CD14-positive monocyte (primary cell): ENCODE data around the gene PIEZO2. TPM values are rescaled to one million over a fixed set of nuclear protein-coding genes. Genes with fewer than 3 reads are reported as not detected.

Source experiments
- DNase-seq, 3 donors: peaks; one replicate each; pipeline ENCODE4 v3.0.0-alpha.2; 2011 to 2022
- H2AFZ ChIP-seq: 2 replicates; pipeline ENCODE4 v1.6.0; 2012; ENCODE audit warnings: mild to moderate bottlenecking, low read depth, low read length, inconsistent platforms; ENCODE audit not compliant: insufficient read depth, poor library complexity, severe bottlenecking
- H3K27ac ChIP-seq, 2 donors: 1 replicate in 1 of 2; 2 replicates in 1 of 2; pipeline ENCODE4 v1.5.1; 2012 to 2013; ENCODE audit warnings: low read length in 2 of 2, control low read depth in 1 of 2, inconsistent platforms in 1 of 2, low read depth in 1 of 2, mild to moderate bottlenecking in 1 of 2
- H3K27me3 ChIP-seq, 2 donors: one replicate each; pipeline versions ENCODE4 v1.6.0 to v1.6.1; 2011 to 2013; ENCODE audit warnings: low read length in 2 of 2; ENCODE audit not compliant: control insufficient read depth in 2 of 2, insufficient read depth in 2 of 2
- H3K36me3 ChIP-seq, 2 donors: replicated peaks in 1 of 2; 1 replicate in 1 of 2; 2 replicates in 1 of 2; pipeline versions ENCODE4 v1.5.1 to v1.6.1; 2012 to 2013; ENCODE audit warnings: low read length in 2 of 2, control low read depth in 1 of 2, inconsistent platforms in 1 of 2, mild to moderate bottlenecking in 1 of 2; ENCODE audit not compliant: insufficient read depth in 2 of 2, control insufficient read depth in 1 of 2
- H3K4me1 ChIP-seq, 2 donors: 1 replicate in 1 of 2; 2 replicates in 1 of 2; pipeline versions ENCODE4 v1.5.1 to v1.6.1; 2012 to 2013; ENCODE audit warnings: low read length in 2 of 2, control low read depth in 1 of 2, inconsistent platforms in 1 of 2, mild to moderate bottlenecking in 1 of 2, moderate library complexity in 1 of 2; ENCODE audit not compliant: insufficient read depth in 2 of 2, control insufficient read depth in 1 of 2
- H3K4me2 ChIP-seq: replicated peaks from 2 replicates; pipeline ENCODE3; 2012; ENCODE audit warnings: low read length, moderate library complexity, mild to moderate bottlenecking; ENCODE audit not compliant: poor library complexity, severe bottlenecking; ENCODE audit errors: extremely low read depth
- H3K4me3 ChIP-seq, 3 experiments: fragments of 200-600 bp in 1 of 3; sonication (generic) in 1 of 3; replicated peaks in 1 of 3; 1 replicate in 2 of 3; 2 replicates in 1 of 3; pipeline ENCODE4 v1.5.1; 2011 to 2013; ENCODE audit warnings: low read length in 3 of 3, mild to moderate bottlenecking in 3 of 3, control low read depth in 2 of 3, low read depth in 2 of 3, inconsistent platforms in 1 of 3, moderate library complexity in 1 of 3
- H3K79me2 ChIP-seq: 2 replicates; pipeline ENCODE4 v1.6.0; 2012; ENCODE audit warnings: mild to moderate bottlenecking, control low read depth, inconsistent platforms, low read length, moderate library complexity; ENCODE audit not compliant: insufficient read depth
- H3K9ac ChIP-seq: 2 replicates; pipeline ENCODE4 v1.6.0; 2017; ENCODE audit warnings: low read length, mild to moderate bottlenecking; ENCODE audit not compliant: insufficient read depth, poor library complexity, severe bottlenecking
- H3K9me3 ChIP-seq, 2 donors: replicated peaks in 1 of 2; 1 replicate in 1 of 2; 2 replicates in 1 of 2; pipeline versions ENCODE4 v1.5.1 to v1.6.1; 2012 to 2013; ENCODE audit warnings: low read length in 2 of 2, control low read depth in 1 of 2; ENCODE audit not compliant: control insufficient read depth in 1 of 2, insufficient read depth in 1 of 2
- H4K20me1 ChIP-seq: 2 replicates; pipeline ENCODE4 v1.6.0; 2012; ENCODE audit warnings: mild to moderate bottlenecking, low read length, control low read depth, moderate library complexity; ENCODE audit not compliant: insufficient read depth
- H3K27ac Mint-ChIP-seq, 7 donors: one replicate each; pipeline ENCODE4 v1.8.0; 2020; ENCODE audit warnings: mild to moderate bottlenecking in 7 of 7, mixed read lengths in 7 of 7, moderate library complexity in 6 of 7, inconsistent platforms in 2 of 7
- H3K27me3 Mint-ChIP-seq, 3 donors: one replicate each; pipeline ENCODE4 v1.8.0; 2021 to 2022; ENCODE audit warnings: low read depth in 3 of 3, mild to moderate bottlenecking in 3 of 3, mixed read lengths in 3 of 3, moderate library complexity in 3 of 3, inconsistent platforms in 1 of 3
- H3K36me3 Mint-ChIP-seq, 2 donors: one replicate each; pipeline ENCODE4 v1.8.0; 2020; ENCODE audit warnings: mixed read lengths in 2 of 2, inconsistent platforms in 1 of 2, mild to moderate bottlenecking in 1 of 2
- H3K4me1 Mint-ChIP-seq: one replicate; pipeline ENCODE4 v1.8.0; 2020; ENCODE audit warnings: mild to moderate bottlenecking, mixed read lengths
- H3K4me3 Mint-ChIP-seq, 2 donors: one replicate each; pipeline ENCODE4 v1.8.0; 2020; ENCODE audit warnings: mild to moderate bottlenecking in 2 of 2, mixed read lengths in 2 of 2, moderate library complexity in 1 of 2
- H3K9me3 Mint-ChIP-seq, 7 donors: one replicate each; pipeline ENCODE4 v1.8.0; 2020 to 2022; ENCODE audit warnings: mixed read lengths in 7 of 7, mild to moderate bottlenecking in 6 of 7, moderate library complexity in 6 of 7, inconsistent platforms in 2 of 7
- CTCF ChIP-seq: fragments of 200-600 bp; IDR thresholded peaks from one replicate; pipeline ENCODE4 v1.8.0; 2022; ENCODE audit warnings: antibody characterized with exemption, mild to moderate bottlenecking
- WGBS: methylation state at CpG from one replicate; pipeline ENCODE4 v1.1.5; 2013; ENCODE audit warnings: missing lambda C conversion rate; ENCODE audit not compliant: insufficient coverage; 5-methylcytosine and 5-hydroxymethylcytosine counted together
- intact Hi-C, 2 donors: fragments of 100-400 bp; cut with micrococcal nuclease; formaldehyde crosslinking; loops; one replicate each; pipeline versions ENCODE4 v1.15.0 to v1.15.1; 2023
- polyA plus RNA-seq, 3 donors: library from polyadenylated mRNA; depleted of rRNA in 1 of 3; unstranded in 2 of 3; stranded (reverse) in 1 of 3; fragments of 300-500 nt in 2 of 3; fragments of >200 nt in 1 of 3; fragmentation: Illumina TruSeq in 2 of 3; gene quantifications; 1 replicate in 2 of 3; 2 replicates in 1 of 3; pipeline ENCODE4 v1.2.3, GENCODE V29; 2012 to 2021

PIEZO2 gene
- polyA plus RNA-seq, 3 donors, result not detected

- Histone ChIP-seq H2AFZ (peak overlapping the region; percentile 22), H3K27me3 (no peaks in the 10 kb centered on the region), H3K4me1 (peaks cover 13 to 27% of the 10 kb centered on the region in 2 donors), H3K27ac (no peak overlapping the region), H3K9ac (no peak overlapping the region), H3K4me2 (no peak overlapping the region), H3K4me3 (no peak overlapping the region), H3K79me2 (no peaks in the 10 kb centered on the region), H4K20me1 (no peaks in the 10 kb centered on the region), H3K9me3 (no peaks in the 10 kb centered on the region), H3K36me3 (no peaks in the 10 kb centered on the region)
- Mint-ChIP-seq H3K4me1 (peaks cover 23% of the 10 kb centered on the region), H3K4me3 (no peak overlapping the region), H3K36me3 (no peaks in the 10 kb centered on the region), H3K27me3 (peaks cover 2 to 11% (median 6%) of the 10 kb centered on the region in 3 donors), H3K27ac (no peak overlapping the region), H3K9me3 (peaks cover 0 to 3% (median 0%) of the 10 kb centered on the region in 7 donors)
- 74% methylated on average over 4 of the region's 7 CpGs for WGBS
- DNase-seq, result peak in 1 of 3 donors; percentile 5
- intact Hi-C loops, result loop anchor here in 1 of 2 donors (5.0 kb wide), 1 partner anchor 258 kb away; no protein-coding TSS in a partner anchor
- no peak for TF ChIP-seq CTCF
These were observed 364.7 kb downstream of the PIEZO2 start for GRCh38 chr18:10784596-10785202.

- no peaks in the 10 kb centered on the region for H3K27me3 ChIP-seq
- intact Hi-C loops, result no loop called here
- peaks cover 0 to 3% (median 0%) of the 10 kb centered on the region in 7 donors for H3K9me3 Mint-ChIP-seq
- TF ChIP-seq CTCF, result no peak
- H3K4me2 ChIP-seq, result no peak overlapping the region
- H2AFZ ChIP-seq, result no peak overlapping the region
- no peak for DNase-seq
- H3K9me3 ChIP-seq, result no peaks in the 10 kb centered on the region
- H3K27ac Mint-ChIP-seq, result no peak overlapping the region
- H4K20me1 ChIP-seq, result no peaks in the 10 kb centered on the region
- H3K4me3 ChIP-seq, result no peak overlapping the region
- H3K4me1 Mint-ChIP-seq, result peaks cover 18% of the 10 kb centered on the region
- no peak overlapping the region for H3K4me3 Mint-ChIP-seq
- H3K36me3 ChIP-seq, result no peaks in the 10 kb centered on the region
- H3K27me3 Mint-ChIP-seq, result peaks cover 2 to 11% (median 6%) of the 10 kb centered on the region in 3 donors
- H3K27ac ChIP-seq, result no peak overlapping the region
- 100% methylated on average over 1 of the region's 5 CpGs for WGBS
- no peaks in the 10 kb centered on the region for H3K36me3 Mint-ChIP-seq
- H3K79me2 ChIP-seq, result no peaks in the 10 kb centered on the region
- H3K9ac ChIP-seq, result no peak overlapping the region
- H3K4me1 ChIP-seq, result peaks cover 9 to 22% of the 10 kb centered on the region in 2 donors
These were observed 365.4 kb downstream of the PIEZO2 start for GRCh38 chr18:10783941-10784340.
